OCI-LY3 (cell line): ENCODE results near the gene CHST15.

ENCODE experiments used
- CTCF ChIP-seq: fragments of 200-600, 300-600 bp; sonication (generic); IDR thresholded peaks from 2 replicates; pipeline ENCODE4 v1.5.1; 2014; ENCODE audit warnings: antibody characterized with exemption, low read length, low read depth
- EZH2phosphoT487 ChIP-seq: fragments of 200-600 bp; shearing (Covaris generic); IDR thresholded peaks from 2 replicates; pipeline ENCODE4 v1.6.1; 2018; ENCODE audit warnings: antibody characterized with exemption, mixed run types, low read depth

DNA sequence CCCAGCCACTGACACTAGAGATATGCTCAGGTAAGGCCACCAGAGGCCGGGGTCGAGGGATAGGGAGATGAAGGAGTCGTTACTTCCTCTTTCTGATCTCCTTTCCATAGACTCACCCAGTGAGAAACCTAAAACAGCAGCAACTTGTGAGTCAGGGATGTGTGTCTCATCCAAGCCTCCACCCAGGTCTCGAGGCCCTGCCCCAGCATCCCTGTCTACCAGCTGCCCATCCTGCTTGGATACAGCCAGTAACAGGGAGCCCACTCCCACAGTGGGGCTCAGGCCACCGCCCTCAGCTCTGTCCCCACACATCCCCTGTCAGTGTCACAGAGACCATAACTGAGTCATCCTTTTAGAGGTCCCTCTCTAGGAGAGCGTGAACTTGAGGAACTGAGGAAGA, 49.6 kb upstream of the CHST15 start:
- TF ChIP-seq CTCF (no peak), EZH2phosphoT487 (no peak)
